ENCODE data around the gene SETD5.

The SETD5 gene

DNA sequence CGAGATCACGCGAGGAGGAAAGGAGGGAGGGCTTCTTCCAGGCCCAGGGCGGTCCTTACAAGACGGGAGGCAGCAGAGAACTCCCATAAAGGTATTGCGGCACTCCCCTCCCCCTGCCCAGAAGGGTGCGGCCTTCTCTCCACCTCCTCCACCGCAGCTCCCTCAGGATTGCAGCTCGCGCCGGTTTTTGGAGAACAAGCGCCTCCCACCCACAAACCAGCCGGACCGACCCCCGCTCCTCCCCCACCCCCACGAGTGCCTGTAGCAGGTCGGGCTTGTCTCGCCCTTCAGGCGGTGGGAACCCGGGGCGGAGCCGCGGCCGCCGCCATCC, 1.1 kb upstream of the SETD5 start:
- peak in 1 of 2 donors; percentile 64 for DNase-seq (ENCODE audit: low spot score in 2 of 2)
- no peaks in the 10 kb centered on the region for H3K9me3 Mint-ChIP-seq
- H3K27ac Mint-ChIP-seq (ENCODE audit: low read depth): peak overlapping the region; percentile 97
- peak overlapping the region; percentile 88 for H3K4me3 Mint-ChIP-seq
- H3K36me3 Mint-ChIP-seq (ENCODE audit: insufficient read depth): peaks cover 55% of the 10 kb centered on the region
- H3K4me1 Mint-ChIP-seq: peaks cover 70% of the 10 kb centered on the region
- H3K27me3 Mint-ChIP-seq: no peaks in the 10 kb centered on the region
- ATAC-seq (replicated peaks; ENCODE audit: extremely low read depth, poor library complexity, severe bottlenecking): peak; percentile 26

DNA sequence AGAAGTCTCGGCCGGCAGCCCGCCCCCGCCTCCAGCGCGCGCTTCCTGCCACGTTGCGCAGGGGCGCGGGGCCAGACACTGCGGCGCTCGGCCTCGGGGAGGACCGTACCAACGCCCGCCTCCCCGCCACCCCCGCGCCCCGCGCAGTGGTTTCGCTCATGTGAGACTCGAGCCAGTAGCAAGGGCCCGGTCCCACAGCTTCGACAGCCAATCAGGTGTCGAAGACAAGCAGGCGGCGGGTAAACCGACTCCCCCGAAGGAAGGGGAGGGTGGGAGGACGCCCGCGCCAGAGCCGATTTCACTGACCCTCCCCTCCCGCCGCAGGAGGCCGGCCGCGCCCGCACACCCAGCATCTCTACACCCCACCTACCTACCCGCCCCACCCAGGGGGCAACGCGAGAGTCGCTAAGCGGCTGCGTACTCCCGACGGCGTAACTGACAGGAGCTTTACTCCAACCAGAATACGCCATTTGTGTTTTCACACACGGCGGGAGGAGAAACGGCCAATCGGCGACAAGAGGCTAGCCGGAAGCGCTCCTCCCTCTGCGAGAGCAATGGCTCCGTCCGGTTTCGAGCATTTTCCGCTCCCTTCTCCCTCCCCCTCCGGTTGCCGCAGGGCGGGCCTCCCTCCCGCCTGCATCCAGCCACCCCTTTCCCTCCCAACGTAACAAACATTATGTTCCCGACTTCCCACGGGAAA, 633 bp upstream of the SETD5 start:
- peaks cover 50% of the 10 kb centered on the region for H3K36me3 Mint-ChIP-seq (ENCODE audit: insufficient read depth)
- peak overlapping the region; percentile 88 for H3K4me3 Mint-ChIP-seq
- DNase-seq (ENCODE audit: low spot score in 2 of 2): peak; percentile 100
- peak overlapping the region; percentile 97 for H3K27ac Mint-ChIP-seq (ENCODE audit: low read depth)
- no peaks in the 10 kb centered on the region for H3K27me3 Mint-ChIP-seq
- ATAC-seq (replicated peaks; ENCODE audit: extremely low read depth, poor library complexity, severe bottlenecking): peak; percentile 72
- peaks cover 70% of the 10 kb centered on the region for H3K4me1 Mint-ChIP-seq
- no peaks in the 10 kb centered on the region for H3K9me3 Mint-ChIP-seq

- ATAC-seq (replicated peaks; ENCODE audit: extremely low read depth, poor library complexity, severe bottlenecking): no peak
- peaks cover 43% of the 10 kb centered on the region for H3K36me3 Mint-ChIP-seq (ENCODE audit: insufficient read depth)
- H3K27ac Mint-ChIP-seq (ENCODE audit: low read depth): peak overlapping the region; percentile 97
- no peaks in the 10 kb centered on the region for H3K27me3 Mint-ChIP-seq
- H3K4me3 Mint-ChIP-seq: peak overlapping the region; percentile 88
- peaks cover 71% of the 10 kb centered on the region for H3K4me1 Mint-ChIP-seq
- H3K9me3 Mint-ChIP-seq: no peaks in the 10 kb centered on the region
- peak; percentile 50 to 53 for DNase-seq (ENCODE audit: low spot score in 2 of 2)
Observed at GRCh38 chr3:9397906-9398699, 688 bp downstream of the SETD5 start.

DNA sequence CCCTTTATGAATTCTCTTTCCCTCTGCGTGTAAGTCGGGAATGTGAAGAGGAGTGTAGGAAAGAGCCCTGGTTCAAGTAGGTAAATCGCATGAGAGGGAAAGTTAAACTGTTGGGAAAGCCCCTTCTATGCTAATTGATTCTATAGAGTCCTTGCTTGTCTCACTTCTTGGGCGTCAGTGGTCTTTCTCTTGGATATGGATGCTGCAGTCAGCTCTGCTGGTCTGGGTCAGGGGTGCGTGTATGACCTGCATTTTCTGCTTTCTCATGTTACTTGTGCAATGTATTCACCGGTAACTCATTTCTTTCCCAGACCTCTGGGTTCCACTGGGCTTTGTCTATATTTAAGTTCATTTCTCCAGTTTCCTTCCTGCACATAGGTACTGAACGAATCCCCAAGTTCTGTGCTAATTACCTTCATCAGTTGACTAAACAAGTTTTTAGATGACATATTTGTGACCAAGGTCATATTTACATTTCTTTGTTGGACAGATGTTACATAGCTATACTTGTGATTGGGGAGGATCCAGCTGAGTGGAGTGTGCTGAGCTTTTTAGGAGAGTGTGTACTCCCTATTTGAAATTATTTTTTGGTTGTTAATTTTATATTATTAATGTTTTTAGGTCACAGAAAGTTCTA, 1.4 kb downstream of the SETD5 start:
- ATAC-seq (replicated peaks; ENCODE audit: extremely low read depth, poor library complexity, severe bottlenecking) (no peak), DNase-seq (ENCODE audit: low spot score in 2 of 2) (no peak)
- Mint-ChIP-seq H3K36me3 (ENCODE audit: insufficient read depth) (peaks cover 38% of the 10 kb centered on the region), H3K27ac (ENCODE audit: low read depth) (peak overlapping the region; percentile 97), H3K27me3 (no peaks in the 10 kb centered on the region), H3K9me3 (no peaks in the 10 kb centered on the region), H3K4me3 (peak overlapping the region; percentile 88), H3K4me1 (peaks cover 72% of the 10 kb centered on the region)

- no peak for DNase-seq (ENCODE audit: low spot score in 2 of 2)
- peak overlapping the region; percentile 97 for H3K27ac Mint-ChIP-seq (ENCODE audit: low read depth)
- peaks cover 71% of the 10 kb centered on the region for H3K4me1 Mint-ChIP-seq
- no peak for ATAC-seq (replicated peaks; ENCODE audit: extremely low read depth, poor library complexity, severe bottlenecking)
- no peaks in the 10 kb centered on the region for H3K27me3 Mint-ChIP-seq
- no peaks in the 10 kb centered on the region for H3K9me3 Mint-ChIP-seq
- peaks cover 38% of the 10 kb centered on the region for H3K36me3 Mint-ChIP-seq (ENCODE audit: insufficient read depth)
- H3K4me3 Mint-ChIP-seq: peak overlapping the region; percentile 88
Observed at GRCh38 chr3:9399337-9399703, 1.9 kb downstream of the SETD5 start.

DNA sequence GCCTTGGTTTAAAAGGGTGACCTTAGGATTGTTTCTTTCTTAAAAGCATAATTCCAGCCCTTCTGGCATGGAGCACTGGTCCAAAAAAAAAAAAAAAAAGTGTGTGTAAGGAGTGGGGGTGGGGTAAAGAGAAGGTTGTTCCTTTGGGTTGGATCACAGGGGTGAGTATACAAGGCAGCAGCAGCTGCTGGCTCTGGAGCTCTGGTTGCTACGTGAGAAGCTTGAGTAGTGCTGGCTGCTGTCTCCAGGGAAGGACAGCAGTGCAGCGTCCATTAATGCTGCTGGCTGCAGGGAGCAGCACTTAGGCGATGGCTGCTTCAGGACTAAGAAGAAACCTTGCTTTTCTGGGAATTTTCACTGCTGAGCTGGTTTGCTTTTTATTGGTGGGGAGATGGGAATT, 2.3 kb downstream of the SETD5 start:
- ATAC-seq (replicated peaks; ENCODE audit: extremely low read depth, poor library complexity, severe bottlenecking) (no peak), DNase-seq (ENCODE audit: low spot score in 2 of 2) (no peak)
- Mint-ChIP-seq H3K9me3 (no peaks in the 10 kb centered on the region), H3K27ac (ENCODE audit: low read depth) (peak overlapping the region; percentile 97), H3K27me3 (no peaks in the 10 kb centered on the region), H3K4me3 (peak overlapping the region; percentile 88), H3K4me1 (peaks cover 70% of the 10 kb centered on the region), H3K36me3 (ENCODE audit: insufficient read depth) (peaks cover 34% of the 10 kb centered on the region)

DNA sequence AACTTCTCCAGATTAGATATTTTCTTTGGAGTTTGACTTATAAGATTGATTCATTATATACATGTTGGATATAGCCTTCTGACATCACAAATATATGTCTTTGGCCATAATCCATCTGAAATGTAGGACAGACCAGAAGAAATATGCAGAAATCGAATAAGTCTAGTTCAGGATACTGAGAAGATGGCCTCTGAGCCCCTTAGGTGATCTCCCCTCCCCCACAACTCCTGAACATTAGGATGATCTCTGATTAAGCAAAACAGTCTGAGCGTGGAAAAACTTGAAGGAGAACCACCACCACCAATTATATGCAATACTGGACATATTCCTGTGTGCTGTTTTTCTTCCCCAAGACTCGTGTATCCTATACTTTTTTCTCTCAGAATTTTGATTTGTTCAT, 3.2 kb downstream of the SETD5 start:
- no peaks in the 10 kb centered on the region for H3K27me3 Mint-ChIP-seq
- DNase-seq (ENCODE audit: low spot score in 2 of 2) (no peak), ATAC-seq (replicated peaks; ENCODE audit: extremely low read depth, poor library complexity, severe bottlenecking) (no peak)
- H3K27ac Mint-ChIP-seq (ENCODE audit: low read depth): peak overlapping the region; percentile 57
- H3K4me3 Mint-ChIP-seq: peak overlapping the region; percentile 27
- no peaks in the 10 kb centered on the region for H3K9me3 Mint-ChIP-seq
- H3K36me3 Mint-ChIP-seq (ENCODE audit: insufficient read depth): peaks cover 25% of the 10 kb centered on the region
- H3K4me1 Mint-ChIP-seq: peaks cover 68% of the 10 kb centered on the region

- Mint-ChIP-seq H3K27me3 (no peaks in the 10 kb centered on the region), H3K9me3 (no peaks in the 10 kb centered on the region), H3K27ac (ENCODE audit: low read depth) (peak overlapping the region; percentile 57), H3K4me3 (peak overlapping the region; percentile 34), H3K4me1 (peaks cover 68% of the 10 kb centered on the region), H3K36me3 (ENCODE audit: insufficient read depth) (peaks cover 13% of the 10 kb centered on the region)
- ATAC-seq (replicated peaks; ENCODE audit: extremely low read depth, poor library complexity, severe bottlenecking) (no peak), DNase-seq (ENCODE audit: low spot score in 2 of 2) (no peak)
Observed at GRCh38 chr3:9401986-9402385, 4.6 kb downstream of the SETD5 start.

- peaks cover 9% of the 10 kb centered on the region for H3K36me3 Mint-ChIP-seq (ENCODE audit: insufficient read depth)
- H3K9me3 Mint-ChIP-seq: no peaks in the 10 kb centered on the region
- peak overlapping the region; percentile 6 for H3K27ac Mint-ChIP-seq (ENCODE audit: low read depth)
- ATAC-seq (replicated peaks; ENCODE audit: extremely low read depth, poor library complexity, severe bottlenecking) (no peak), DNase-seq (ENCODE audit: low spot score in 2 of 2) (no peak)
- H3K4me1 Mint-ChIP-seq: peaks cover 74% of the 10 kb centered on the region
- no peaks in the 10 kb centered on the region for H3K27me3 Mint-ChIP-seq
- H3K4me3 Mint-ChIP-seq: peak overlapping the region; percentile 34
Observed at GRCh38 chr3:9402410-9403228, 5.2 kb downstream of the SETD5 start.

DNA sequence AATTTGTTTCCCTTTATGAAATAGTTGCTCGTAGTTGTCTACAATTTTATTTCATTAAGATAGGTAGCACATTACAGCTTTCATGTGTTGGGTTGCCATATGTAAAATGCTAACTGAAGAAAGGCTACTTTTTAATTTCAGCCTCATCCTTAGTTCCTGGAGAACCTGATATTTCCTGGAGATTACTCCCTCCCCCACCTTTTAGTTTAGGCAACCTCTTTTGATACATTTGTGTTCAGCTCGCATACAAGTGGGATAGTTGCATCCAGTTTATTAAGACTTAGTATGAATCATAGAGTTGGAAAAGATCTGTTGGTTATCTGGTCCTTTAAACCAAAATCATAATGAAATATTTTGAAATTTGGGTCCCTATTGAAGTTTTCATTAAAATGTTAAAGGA, 6.0 kb downstream of the SETD5 start:
- DNase-seq (ENCODE audit: low spot score in 2 of 2) (no peak), ATAC-seq (replicated peaks; ENCODE audit: extremely low read depth, poor library complexity, severe bottlenecking) (no peak)
- no peak overlapping the region for H3K27ac Mint-ChIP-seq (ENCODE audit: low read depth)
- no peak overlapping the region for H3K4me3 Mint-ChIP-seq
- no peaks in the 10 kb centered on the region for H3K9me3 Mint-ChIP-seq
- no peaks in the 10 kb centered on the region for H3K27me3 Mint-ChIP-seq
- H3K36me3 Mint-ChIP-seq (ENCODE audit: insufficient read depth): peaks cover 3% of the 10 kb centered on the region
- peaks cover 75% of the 10 kb centered on the region for H3K4me1 Mint-ChIP-seq

GRCh38 chr3:9404680-9405079, 7.3 kb downstream of the SETD5 start:
- peak overlapping the region; percentile 64 for H3K27ac Mint-ChIP-seq (ENCODE audit: low read depth)
- peak overlapping the region; percentile 45 for H3K4me3 Mint-ChIP-seq
- H3K36me3 Mint-ChIP-seq (ENCODE audit: insufficient read depth): peaks cover under 1% of the 10 kb centered on the region
- DNase-seq (ENCODE audit: low spot score in 2 of 2): no peak
- H3K9me3 Mint-ChIP-seq: no peaks in the 10 kb centered on the region
- no peaks in the 10 kb centered on the region for H3K27me3 Mint-ChIP-seq
- no peak for ATAC-seq (replicated peaks; ENCODE audit: extremely low read depth, poor library complexity, severe bottlenecking)
- peaks cover 75% of the 10 kb centered on the region for H3K4me1 Mint-ChIP-seq

DNA sequence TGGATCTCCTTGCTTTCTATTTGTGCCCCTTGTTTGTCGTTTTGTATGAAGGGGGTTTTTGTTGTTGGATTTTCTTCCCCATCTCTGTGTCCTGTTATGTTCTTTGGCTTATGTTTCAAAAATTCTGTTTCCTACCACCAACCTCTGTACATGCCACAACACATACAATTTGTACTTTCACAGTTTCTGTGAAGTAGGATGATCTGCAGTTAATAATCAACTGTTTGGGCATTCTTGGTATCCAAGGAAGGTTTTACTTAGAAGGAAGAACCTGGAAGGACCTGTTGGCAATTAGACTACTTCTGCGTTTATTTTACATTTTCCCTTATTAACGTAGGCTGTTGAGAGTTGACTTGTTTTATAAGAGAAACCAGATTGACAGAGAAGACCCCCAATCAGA, 8.3 kb downstream of the SETD5 start:
- Mint-ChIP-seq H3K9me3 (no peaks in the 10 kb centered on the region), H3K4me3 (no peak overlapping the region), H3K27ac (ENCODE audit: low read depth) (peak overlapping the region; percentile 22), H3K36me3 (ENCODE audit: insufficient read depth) (peaks cover 3% of the 10 kb centered on the region), H3K27me3 (no peaks in the 10 kb centered on the region), H3K4me1 (peaks cover 74% of the 10 kb centered on the region)
- no peak for DNase-seq (ENCODE audit: low spot score in 2 of 2)
- no peak for ATAC-seq (replicated peaks; ENCODE audit: extremely low read depth, poor library complexity, severe bottlenecking)

Data from central memory CD8-positive, alpha-beta T cell (primary cell).